IPS DF 6.9 (cell line): ENCODE measurements around the gene ACTL6B.

ENCODE experiments used
- DNase-seq: peaks from one replicate; pipeline ENCODE4 v3.0.0-alpha.2; 2013; ENCODE audit warnings: low read depth, low spot score
- H3K27ac ChIP-seq: one replicate; pipeline ENCODE4 v1.5.1; 2013; ENCODE audit warnings: low read length, control low read depth
- H3K27me3 ChIP-seq: 2 replicates; pipeline ENCODE4 v1.6.1; 2013; ENCODE audit warnings: mild to moderate bottlenecking, low read length; ENCODE audit not compliant: control insufficient read depth, insufficient read depth
- H3K36me3 ChIP-seq: 2 replicates; pipeline ENCODE4 v1.6.1; 2013; ENCODE audit warnings: low read length; ENCODE audit not compliant: control insufficient read depth, insufficient read depth
- H3K4me1 ChIP-seq: 2 replicates; pipeline ENCODE4 v1.6.1; 2013; ENCODE audit warnings: low read length; ENCODE audit not compliant: control insufficient read depth, insufficient read depth
- H3K4me3 ChIP-seq: 2 replicates; pipeline ENCODE4 v1.5.1; 2013; ENCODE audit warnings: mild to moderate bottlenecking, low read length
- H3K9me3 ChIP-seq: 2 replicates; pipeline ENCODE4 v1.6.1; 2013; ENCODE audit warnings: low read length, inconsistent platforms; ENCODE audit not compliant: control insufficient read depth, insufficient read depth
- WGBS: extraction: QIAGEN DNeasy Blood & Tissue Kit; methylation state at CpG from one replicate; pipeline ENCODE4 v1.1.7; 2013; ENCODE audit warnings: mixed read lengths, missing lambda C conversion rate; ENCODE audit not compliant: insufficient read length, insufficient coverage; 5-methylcytosine and 5-hydroxymethylcytosine counted together

Gene ACTL6B

GRCh38 chr7:100689230-100690135, 33.2 kb upstream of the ACTL6B start:
- WGBS, result no CpG with 5 or more reads among the region's 18 CpGs
- Histone ChIP-seq H3K27ac (no peak overlapping the region), H3K4me3 (no peak overlapping the region)

GRCh38 chr7:100688326-100688860, 32.1 kb upstream of the ACTL6B start:
- Histone ChIP-seq H3K4me3 (no peak overlapping the region), H3K36me3 (peaks cover 54% of the 10 kb centered on the region), H3K27me3 (no peaks in the 10 kb centered on the region), H3K27ac (no peak overlapping the region), H3K4me1 (0 out of 2 replicates have a peak, but pooled peaks cover 2% of the 10 kb centered on the region), H3K9me3 (no peaks in the 10 kb centered on the region)
- no peak for DNase-seq
- no CpG with 5 or more reads among the region's 16 CpGs for WGBS

More at GRCh38 chr7:100689230-100690135, 33.2 kb upstream of the ACTL6B start:
- Histone ChIP-seq H3K27me3 (no peaks in the 10 kb centered on the region), H3K9me3 (no peaks in the 10 kb centered on the region), H3K36me3 (peaks cover 43% of the 10 kb centered on the region), H3K4me1 (0 out of 2 replicates have a peak, but pooled peaks cover 2% of the 10 kb centered on the region)
- DNase-seq, result no peak

GRCh38 chr7:100687751-100688300, 31.6 kb upstream of the ACTL6B start:
- no CpG with 5 or more reads among the region's 25 CpGs for WGBS
- Histone ChIP-seq H3K36me3 (peaks cover 59% of the 10 kb centered on the region), H3K9me3 (no peaks in the 10 kb centered on the region), H3K4me3 (no peak overlapping the region), H3K27ac (no peak overlapping the region), H3K4me1 (peaks cover 2% of the 10 kb centered on the region; the same call in 1 of the 2 replicates), H3K27me3 (no peaks in the 10 kb centered on the region)
- no peak for DNase-seq

GRCh38 chr7:100687261-100687660, 31.0 kb upstream of the ACTL6B start:
- Histone ChIP-seq H3K9me3 (no peaks in the 10 kb centered on the region), H3K4me1 (peaks cover 2% of the 10 kb centered on the region; the same call in 1 of the 2 replicates), H3K36me3 (peaks cover 65% of the 10 kb centered on the region), H3K27me3 (no peaks in the 10 kb centered on the region), H3K4me3 (no peak overlapping the region), H3K27ac (no peak overlapping the region)
- no peak for DNase-seq
- WGBS, result no CpG with 5 or more reads among the region's 22 CpGs

GRCh38 chr7:100686822-100687211, 30.6 kb upstream of the ACTL6B start:
- Histone ChIP-seq H3K9me3 (no peaks in the 10 kb centered on the region), H3K27ac (no peak overlapping the region), H3K27me3 (no peaks in the 10 kb centered on the region), H3K4me1 (peaks cover 2% of the 10 kb centered on the region; the same call in 1 of the 2 replicates), H3K4me3 (no peak overlapping the region), H3K36me3 (peaks cover 69% of the 10 kb centered on the region)
- no CpG with 5 or more reads among the region's 17 CpGs for WGBS
- DNase-seq, result no peak

GRCh38 chr7:100686201-100686821, 30.1 kb upstream of the ACTL6B start:
- no CpG with 5 or more reads among the region's 33 CpGs for WGBS
- no peak overlapping the region for H3K27ac ChIP-seq
- peaks cover 2% of the 10 kb centered on the region; the same call in 1 of the 2 replicates for H3K4me1 ChIP-seq
- no peaks in the 10 kb centered on the region for H3K27me3 ChIP-seq
- H3K9me3 ChIP-seq, result no peaks in the 10 kb centered on the region
- DNase-seq, result no peak
- H3K4me3 ChIP-seq, result no peak overlapping the region
- peaks cover 74% of the 10 kb centered on the region for H3K36me3 ChIP-seq

- no peaks in the 10 kb centered on the region for H3K9me3 ChIP-seq
- peaks cover 76% of the 10 kb centered on the region for H3K36me3 ChIP-seq
- no peak overlapping the region for H3K27ac ChIP-seq
- H3K27me3 ChIP-seq, result no peaks in the 10 kb centered on the region
- no CpG with 5 or more reads among the region's 17 CpGs for WGBS
- no peak overlapping the region for H3K4me3 ChIP-seq
- no peaks in the 10 kb centered on the region; the same call in 1 of the 2 replicates for H3K4me1 ChIP-seq
- DNase-seq, result no peak
Observed at GRCh38 chr7:100685631-100686145, 29.4 kb upstream of the ACTL6B start.

- no peak overlapping the region for H3K27ac ChIP-seq
- H3K36me3 ChIP-seq, result peaks cover 77% of the 10 kb centered on the region
- H3K4me3 ChIP-seq, result no peak overlapping the region
- H3K27me3 ChIP-seq, result no peaks in the 10 kb centered on the region
- no CpG with 5 or more reads among the region's 18 CpGs for WGBS
- H3K4me1 ChIP-seq, result no peaks in the 10 kb centered on the region; the same call in 1 of the 2 replicates
- H3K9me3 ChIP-seq, result no peaks in the 10 kb centered on the region
- no peak for DNase-seq
Observed at GRCh38 chr7:100685049-100685605, 28.9 kb upstream of the ACTL6B start.

GRCh38 chr7:100684534-100685042, 28.3 kb upstream of the ACTL6B start:
- Histone ChIP-seq H3K9me3 (no peaks in the 10 kb centered on the region), H3K4me3 (no peak overlapping the region), H3K36me3 (peaks cover 77% of the 10 kb centered on the region), H3K27ac (no peak overlapping the region), H3K4me1 (no peaks in the 10 kb centered on the region; the same call in 1 of the 2 replicates), H3K27me3 (no peaks in the 10 kb centered on the region)
- no peak for DNase-seq
- WGBS, result no CpG with 5 or more reads among the region's 16 CpGs
